Gastrocnemius medialis (tissue), 4 donors: ENCODE measurements around the gene PGLYRP3.

Experiments
- POLR2A ChIP-seq, 2 donors: fragments of 450-650 bp; IDR thresholded peaks; one replicate each; pipeline ENCODE4 v1.6.1; 2017; ENCODE audit warnings: antibody characterized with exemption in 2 of 2, mild to moderate bottlenecking in 2 of 2, moderate library complexity in 2 of 2
- TF ChIP-seq, protein P1 (sequence below), 5 experiments: fragments of 450-650 bp in 3 of 5; fragments of 200-600 bp in 2 of 5; sonication (generic) in 2 of 5; IDR thresholded peaks in 4 of 5; conservative IDR thresholded peaks in 1 of 5; 1 replicate in 4 of 5; 2 replicates in 1 of 5; pipeline ENCODE4 v1.5.1; 2016 to 2019; ENCODE audit warnings: antibody characterized with exemption in 5 of 5, mild to moderate bottlenecking in 3 of 5, moderate library complexity in 3 of 5

DNA sequence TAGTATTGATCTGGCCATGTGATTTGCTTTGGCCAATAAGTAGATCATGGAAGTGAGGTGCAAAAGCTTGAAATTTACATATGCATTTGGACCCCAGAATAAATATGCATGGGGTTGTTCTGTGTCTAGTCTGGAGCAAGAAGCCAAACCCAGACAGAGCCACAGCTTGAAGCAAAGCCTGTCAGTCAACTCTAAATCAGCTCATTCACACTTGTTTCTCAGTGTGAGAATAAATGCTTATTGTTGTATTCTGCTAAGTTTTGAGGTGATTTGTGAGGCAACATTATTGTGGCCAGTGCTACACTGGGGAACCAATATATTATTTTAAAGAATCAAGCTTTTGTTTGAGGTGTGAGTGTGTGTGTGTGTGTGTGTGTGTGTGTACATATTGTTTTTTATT lies 12.2 kb upstream of the PGLYRP3 start:
- TF ChIP-seq, protein P1, sequence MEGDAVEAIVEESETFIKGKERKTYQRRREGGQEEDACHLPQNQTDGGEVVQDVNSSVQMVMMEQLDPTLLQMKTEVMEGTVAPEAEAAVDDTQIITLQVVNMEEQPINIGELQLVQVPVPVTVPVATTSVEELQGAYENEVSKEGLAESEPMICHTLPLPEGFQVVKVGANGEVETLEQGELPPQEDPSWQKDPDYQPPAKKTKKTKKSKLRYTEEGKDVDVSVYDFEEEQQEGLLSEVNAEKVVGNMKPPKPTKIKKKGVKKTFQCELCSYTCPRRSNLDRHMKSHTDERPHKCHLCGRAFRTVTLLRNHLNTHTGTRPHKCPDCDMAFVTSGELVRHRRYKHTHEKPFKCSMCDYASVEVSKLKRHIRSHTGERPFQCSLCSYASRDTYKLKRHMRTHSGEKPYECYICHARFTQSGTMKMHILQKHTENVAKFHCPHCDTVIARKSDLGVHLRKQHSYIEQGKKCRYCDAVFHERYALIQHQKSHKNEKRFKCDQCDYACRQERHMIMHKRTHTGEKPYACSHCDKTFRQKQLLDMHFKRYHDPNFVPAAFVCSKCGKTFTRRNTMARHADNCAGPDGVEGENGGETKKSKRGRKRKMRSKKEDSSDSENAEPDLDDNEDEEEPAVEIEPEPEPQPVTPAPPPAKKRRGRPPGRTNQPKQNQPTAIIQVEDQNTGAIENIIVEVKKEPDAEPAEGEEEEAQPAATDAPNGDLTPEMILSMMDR (IDR thresholded peaks at IDR 0.05 in 4 of 5, conservative IDR thresholded peaks at IDR 0.05 in 1 of 5) = no peak
- TF ChIP-seq POLR2A (IDR thresholded peaks at IDR 0.05) = no peak
